Smooth muscle cell (in vitro differentiated cells): ENCODE data around the gene ONECUT2. TPM values are rescaled to one million over a fixed set of nuclear protein-coding genes. Genes with fewer than 3 reads are reported as not detected.

Source experiments
- DNase-seq: peaks from one replicate; lab custom pipeline; 2025; ENCODE audit not compliant: unreplicated experiment; lab: John Stamatoyannopoulos, UW
- H2AFZ ChIP-seq: fragments of 200-600 bp; sonication (generic); 2 replicates; pipeline ENCODE4 v1.6.0; 2016; ENCODE audit warnings: antibody characterized with exemption, low read depth, mild to moderate bottlenecking
- H3F3A ChIP-seq: fragments of 200-600 bp; sonication (generic); 2 replicates; pipeline ENCODE4 v1.6.0; 2017; ENCODE audit warnings: antibody characterized with exemption, low read depth
- H3K27ac ChIP-seq: fragments of 200-600 bp; sonication (generic); 2 replicates; pipeline ENCODE4 v1.5.1; 2016; ENCODE audit warnings: low read depth, mild to moderate bottlenecking
- H3K27me3 ChIP-seq: fragments of 200-600 bp; sonication (generic); 2 replicates; pipeline ENCODE4 v1.6.1; 2016; ENCODE audit warnings: low read depth, mild to moderate bottlenecking
- H3K36me3 ChIP-seq: fragments of 200-600 bp; sonication (generic); 2 replicates; pipeline ENCODE4 v1.5.1; 2016; ENCODE audit warnings: low read depth
- H3K4me1 ChIP-seq: fragments of 200-600 bp; sonication (generic); 2 replicates; pipeline ENCODE4 v1.5.1; 2016; ENCODE audit warnings: low read depth
- H3K4me2 ChIP-seq: fragments of 200-600 bp; sonication (generic); 2 replicates; pipeline ENCODE4 v1.6.0; 2016; ENCODE audit warnings: mild to moderate bottlenecking
- H3K4me3 ChIP-seq: fragments of 200-600 bp; sonication (generic); 2 replicates; pipeline ENCODE4 v1.5.1; 2016; ENCODE audit warnings: mild to moderate bottlenecking
- H3K79me2 ChIP-seq: fragments of 200-600 bp; sonication (generic); 2 replicates; pipeline ENCODE4 v1.6.0; 2016; ENCODE audit warnings: low read depth, mild to moderate bottlenecking
- H3K9ac ChIP-seq: fragments of 200-600 bp; sonication (generic); 2 replicates; pipeline ENCODE4 v1.6.0; 2016; ENCODE audit warnings: low read depth
- H3K9me3 ChIP-seq: fragments of 200-600 bp; sonication (generic); replicated peaks from 2 replicates; pipeline ENCODE4 v1.5.1; 2016; ENCODE audit warnings: low read depth
- H4K20me1 ChIP-seq: fragments of 200-600 bp; sonication (generic); 2 replicates; pipeline ENCODE4 v1.6.0; 2016; ENCODE audit warnings: low read depth
- WGBS: methylation state at CpG from one replicate; pipeline ENCODE4 v1.1.7; 2016; ENCODE audit warnings: low lambda C conversion rate; 5-methylcytosine and 5-hydroxymethylcytosine counted together
- polyA plus RNA-seq: library from polyadenylated mRNA; unstranded; fragments of >200 nt; fragmentation: Nextera tagmentation; extraction: Ambion mirVana; gene quantifications from 2 replicates; pipeline ENCODE4 v1.2.1, GENCODE V29; 2016
- total RNA-seq: library from RNA; depleted of rRNA; stranded (reverse); fragments of >200 nt; gene quantifications from 2 replicates; pipeline ENCODE4 v1.2.3, GENCODE V29; 2014
- TF ChIP-seq, protein P1 (sequence below): fragments of 200-600 bp; sonication (generic); IDR thresholded peaks from 2 replicates; pipeline ENCODE4 v1.5.1; 2017; ENCODE audit warnings: borderline replicate concordance, mild to moderate bottlenecking, antibody characterized with exemption; ENCODE audit not compliant: insufficient read depth, poor library complexity, severe bottlenecking

Gene ONECUT2
- total and polyA plus RNA-seq, 2 experiments from 2014 or later = 0.04 TPM; not detected in 1

DNA sequence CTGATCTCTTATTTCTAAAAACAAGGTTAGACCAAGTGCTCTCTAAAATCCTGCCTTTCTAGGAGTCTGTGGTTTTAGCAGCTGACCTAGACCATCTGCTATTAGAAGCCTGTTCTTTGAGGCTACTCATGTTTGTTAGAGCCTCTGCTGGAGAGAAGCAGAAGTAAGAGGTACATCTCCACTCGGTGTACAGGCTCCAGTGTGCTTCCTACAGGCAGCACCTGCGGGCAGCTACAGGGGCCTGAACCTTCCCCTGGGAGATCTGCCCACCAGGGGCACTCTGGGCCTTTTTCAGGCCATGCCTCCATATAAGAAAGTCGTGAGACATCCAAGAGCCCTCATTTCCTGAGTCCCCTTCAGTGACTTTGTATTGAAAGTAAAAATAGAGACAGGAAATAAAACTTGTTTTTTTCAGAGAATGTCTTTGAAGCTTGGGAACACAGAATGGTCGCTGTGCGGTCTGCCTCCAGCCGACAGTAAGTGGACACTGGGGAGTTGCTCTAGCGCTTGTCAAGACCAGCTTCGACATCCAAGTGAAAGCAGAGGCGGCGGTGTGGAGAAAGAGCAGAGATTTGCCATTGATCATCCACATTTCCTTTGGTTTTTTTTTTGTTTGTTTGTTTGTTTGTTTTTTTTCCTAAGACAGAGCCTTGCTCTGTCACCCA is 31.7 kb downstream of the ONECUT2 start:
- H3K9me3 ChIP-seq = no peaks in the 10 kb centered on the region
- H3K36me3 ChIP-seq = no peaks in the 10 kb centered on the region
- H3K27ac ChIP-seq = no peak overlapping the region
- no peaks in the 10 kb centered on the region for H3K27me3 ChIP-seq
- no peaks in the 10 kb centered on the region for H4K20me1 ChIP-seq
- TF ChIP-seq, protein P1, sequence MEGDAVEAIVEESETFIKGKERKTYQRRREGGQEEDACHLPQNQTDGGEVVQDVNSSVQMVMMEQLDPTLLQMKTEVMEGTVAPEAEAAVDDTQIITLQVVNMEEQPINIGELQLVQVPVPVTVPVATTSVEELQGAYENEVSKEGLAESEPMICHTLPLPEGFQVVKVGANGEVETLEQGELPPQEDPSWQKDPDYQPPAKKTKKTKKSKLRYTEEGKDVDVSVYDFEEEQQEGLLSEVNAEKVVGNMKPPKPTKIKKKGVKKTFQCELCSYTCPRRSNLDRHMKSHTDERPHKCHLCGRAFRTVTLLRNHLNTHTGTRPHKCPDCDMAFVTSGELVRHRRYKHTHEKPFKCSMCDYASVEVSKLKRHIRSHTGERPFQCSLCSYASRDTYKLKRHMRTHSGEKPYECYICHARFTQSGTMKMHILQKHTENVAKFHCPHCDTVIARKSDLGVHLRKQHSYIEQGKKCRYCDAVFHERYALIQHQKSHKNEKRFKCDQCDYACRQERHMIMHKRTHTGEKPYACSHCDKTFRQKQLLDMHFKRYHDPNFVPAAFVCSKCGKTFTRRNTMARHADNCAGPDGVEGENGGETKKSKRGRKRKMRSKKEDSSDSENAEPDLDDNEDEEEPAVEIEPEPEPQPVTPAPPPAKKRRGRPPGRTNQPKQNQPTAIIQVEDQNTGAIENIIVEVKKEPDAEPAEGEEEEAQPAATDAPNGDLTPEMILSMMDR = no peak
- no peaks in the 10 kb centered on the region for H3K79me2 ChIP-seq
- H3K4me1 ChIP-seq = no peaks in the 10 kb centered on the region
- no peak for DNase-seq
- no peak overlapping the region for H3K9ac ChIP-seq
- H3K4me3 ChIP-seq = no peak overlapping the region
- no peak overlapping the region for H2AFZ ChIP-seq
- H3F3A ChIP-seq = no peaks in the 10 kb centered on the region
- 88% methylated on average over 10 of the region's 10 CpGs for WGBS
- H3K4me2 ChIP-seq = no peak overlapping the region

DNA sequence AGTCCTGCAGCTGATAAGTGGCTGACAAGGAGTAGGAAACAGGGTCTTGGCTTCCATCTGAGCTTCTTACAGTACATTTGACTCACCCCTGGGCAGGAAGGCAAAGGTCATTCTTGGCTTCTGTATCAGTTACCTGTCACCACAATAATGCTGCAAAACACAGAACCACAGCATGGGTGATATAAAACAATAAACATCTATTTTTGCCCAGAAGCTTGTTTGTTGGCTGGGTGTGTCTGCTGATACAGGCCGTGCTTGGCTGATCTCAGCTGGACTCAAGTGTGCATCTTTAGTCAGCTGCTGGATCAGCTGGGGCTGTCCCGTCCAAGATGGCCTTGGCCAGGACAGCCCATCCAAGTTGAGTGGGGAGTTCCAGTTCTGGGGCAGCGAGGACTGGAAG is 34.7 kb downstream of the ONECUT2 start:
- H3K4me3 ChIP-seq = no peak overlapping the region
- H3K79me2 ChIP-seq = no peaks in the 10 kb centered on the region
- no peak overlapping the region for H3K27ac ChIP-seq
- no peak overlapping the region for H3K9ac ChIP-seq
- H3K9me3 ChIP-seq = no peaks in the 10 kb centered on the region
- no peaks in the 10 kb centered on the region for H3K36me3 ChIP-seq
- H3F3A ChIP-seq = no peaks in the 10 kb centered on the region
- no peaks in the 10 kb centered on the region for H3K27me3 ChIP-seq
- no peaks in the 10 kb centered on the region for H4K20me1 ChIP-seq
- no peaks in the 10 kb centered on the region for H3K4me1 ChIP-seq
- no peak overlapping the region for H3K4me2 ChIP-seq
- no peak overlapping the region for H2AFZ ChIP-seq
- DNase-seq = no peak
- TF ChIP-seq, protein P1 = no peak
- 57% methylated on average over 3 of the region's 3 CpGs for WGBS

DNA sequence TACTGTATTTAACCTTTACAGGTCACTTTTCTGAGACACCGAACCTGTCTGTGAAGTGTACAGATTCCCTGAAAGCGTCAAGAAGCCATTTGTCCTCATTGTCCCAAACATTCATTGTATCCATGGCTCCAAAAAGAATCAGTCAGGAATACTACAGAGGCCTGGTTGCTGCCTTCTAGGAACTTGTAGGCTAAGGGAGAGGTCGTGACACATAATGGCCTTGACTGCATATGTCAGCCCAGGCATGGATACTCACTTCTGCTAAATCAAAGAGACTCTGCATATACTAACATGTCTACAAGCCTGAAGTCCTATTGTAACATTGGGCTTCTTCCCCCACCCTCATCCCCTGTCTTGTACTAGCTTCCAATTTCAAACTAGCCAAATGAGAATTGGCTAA is 40.2 kb downstream of the ONECUT2 start:
- Histone ChIP-seq H3K4me1 (no peaks in the 10 kb centered on the region), H3K4me3 (no peak overlapping the region), H3F3A (no peaks in the 10 kb centered on the region), H3K27ac (no peak overlapping the region), H3K4me2 (no peak overlapping the region), H3K79me2 (no peaks in the 10 kb centered on the region), H3K27me3 (no peaks in the 10 kb centered on the region), H2AFZ (no peak overlapping the region), H3K9me3 (no peaks in the 10 kb centered on the region), H4K20me1 (no peaks in the 10 kb centered on the region), H3K36me3 (no peaks in the 10 kb centered on the region), H3K9ac (no peak overlapping the region)
- TF ChIP-seq, protein P1 = no peak
- no peak for DNase-seq
- WGBS = 90% methylated on average over 3 of the region's 3 CpGs

DNA sequence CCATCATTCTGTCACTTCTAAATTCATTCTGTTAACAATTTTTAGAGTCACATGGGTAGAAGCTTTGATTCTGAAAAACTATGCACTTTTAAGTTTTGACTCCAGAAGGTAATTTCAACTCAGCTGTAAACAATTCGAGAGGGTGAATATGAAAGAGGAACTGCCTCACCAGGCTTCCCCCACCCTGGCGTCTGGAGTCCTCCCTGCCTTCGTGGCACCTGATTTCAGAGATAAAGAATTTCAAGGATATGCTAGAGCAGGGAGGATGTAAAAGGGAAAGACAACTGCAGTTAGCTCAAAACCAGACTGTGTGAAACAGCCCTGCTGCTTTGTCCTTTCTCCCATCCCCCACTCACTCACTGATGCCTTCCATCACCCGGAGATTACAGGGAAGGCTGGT is 40.7 kb downstream of the ONECUT2 start:
- WGBS = 43% methylated on average over 4 of the region's 4 CpGs
- H3K79me2 ChIP-seq = no peaks in the 10 kb centered on the region
- DNase-seq = no peak
- H3K9ac ChIP-seq = no peak overlapping the region
- H3K27me3 ChIP-seq = no peaks in the 10 kb centered on the region
- H3K4me3 ChIP-seq = no peak overlapping the region
- no peak overlapping the region for H3K27ac ChIP-seq
- H2AFZ ChIP-seq = no peak overlapping the region
- no peaks in the 10 kb centered on the region for H3F3A ChIP-seq
- no peaks in the 10 kb centered on the region for H3K9me3 ChIP-seq
- TF ChIP-seq, protein P1 = no peak
- no peaks in the 10 kb centered on the region for H4K20me1 ChIP-seq
- H3K4me1 ChIP-seq = no peaks in the 10 kb centered on the region
- no peak overlapping the region for H3K4me2 ChIP-seq
- no peaks in the 10 kb centered on the region for H3K36me3 ChIP-seq
